HepG2 (cell line): ENCODE measurements around the gene SCAND1. TPM values are rescaled to one million over a fixed set of nuclear protein-coding genes. Genes with fewer than 3 reads are reported as not detected.
A peak's percentile ranks its signal among the peaks of the same experiment; 100 is the strongest.

Experiments used
- BATF2 ChIP-seq: sonication (generic); formaldehyde crosslinking; IDR thresholded peaks from 2 replicates; pipeline ENCODE4 v1.8.0; 2022; ENCODE audit warnings: mild to moderate bottlenecking, missing genetic modification reagents, moderate library complexity
- CC2D1A ChIP-seq: sonication (generic); formaldehyde crosslinking; IDR thresholded peaks from 2 replicates; pipeline ENCODE4 v1.8.1; 2023; ENCODE audit warnings: mild to moderate bottlenecking, missing genetic modification reagents
- GABPA ChIP-seq, 2 experiments: IDR thresholded peaks; 2 replicates each; pipeline ENCODE4 v1.6.1; 2011 to 2016; ENCODE audit warnings: low read depth in 2 of 2, low read length in 1 of 2, missing biosample characterization in 1 of 2, missing genetic modification characterization in 1 of 2
- KAT8 ChIP-seq: IDR thresholded peaks from 2 replicates; pipeline ENCODE4 v1.6.1; 2016; ENCODE audit warnings: missing genetic modification reagents, missing compliant biosample characterization
- NCOR1 ChIP-seq: fragments of 200-600 bp; sonication (generic); IDR thresholded peaks from 2 replicates; pipeline ENCODE4 v1.7.0; 2017; ENCODE audit warnings: antibody characterized with exemption, low read length, borderline replicate concordance
- PAX8 ChIP-seq: sonication (generic); formaldehyde crosslinking; IDR thresholded peaks from 2 replicates; pipeline ENCODE4 v1.8.0; 2022; ENCODE audit warnings: mild to moderate bottlenecking, missing genetic modification reagents, borderline replicate concordance
- PRPF4 ChIP-seq: fragments of 200-400 bp; formaldehyde crosslinking; IDR thresholded peaks from 2 replicates; pipeline ENCODE4 v1.6.1; 2016; ENCODE audit warnings: low read length, low read depth; ENCODE audit not compliant: poor library complexity, severe bottlenecking
- SALL1 ChIP-seq: sonication (generic); formaldehyde crosslinking; IDR thresholded peaks from 2 replicates; pipeline ENCODE4 v1.8.0; 2022; ENCODE audit warnings: mild to moderate bottlenecking, missing genetic modification reagents
- SKIL ChIP-seq: sonication (generic); formaldehyde crosslinking; IDR thresholded peaks from 2 replicates; pipeline ENCODE4 v1.8.0; 2022; ENCODE audit warnings: missing genetic modification reagents, mild to moderate bottlenecking, moderate library complexity, borderline replicate concordance
- SOX13 ChIP-seq, 3 experiments: fragments of 450-650 bp in 1 of 3; sonication (generic) in 1 of 3; formaldehyde crosslinking in 1 of 3; IDR thresholded peaks in 2 of 3; conservative IDR thresholded peaks in 1 of 3; 2 replicates each; pipeline versions ENCODE4 v1.5.0 to v1.6.1; 2016 to 2020; ENCODE audit warnings: antibody characterized with exemption in 1 of 3, mild to moderate bottlenecking in 1 of 3, missing compliant biosample characterization in 1 of 3, missing genetic modification reagents in 1 of 3, moderate library complexity in 1 of 3
- TARDBP ChIP-seq: sonication (generic); formaldehyde crosslinking; IDR thresholded peaks from 2 replicates; pipeline ENCODE4 v1.8.0; 2022; ENCODE audit warnings: mild to moderate bottlenecking, missing genetic modification reagents
- TEAD3 ChIP-seq: optimal IDR thresholded peaks from 2 replicates; pipeline ENCODE3; 2016; ENCODE audit warnings: borderline replicate concordance
- ZNF142 ChIP-seq: sonication (generic); formaldehyde crosslinking; IDR thresholded peaks from 2 replicates; pipeline ENCODE4 v1.4.0; 2020; ENCODE audit warnings: missing genetic modification reagents
- ZNF343 ChIP-seq: sonication (generic); formaldehyde crosslinking; IDR thresholded peaks from 2 replicates; pipeline ENCODE4 v1.4.0; 2020; ENCODE audit warnings: mild to moderate bottlenecking, missing genetic modification reagents
- ZNF678 ChIP-seq: sonication (generic); formaldehyde crosslinking; IDR thresholded peaks from 2 replicates; pipeline ENCODE4 v1.4.0; 2020; ENCODE audit warnings: mild to moderate bottlenecking, missing genetic modification reagents
- polyA plus RNA-seq, 8 experiments: library from polyadenylated mRNA; depleted of rRNA in 3 of 8; stranded (reverse) in 7 of 8; unstranded in 1 of 8; fragments of >200 nt; fragmentation: Illumina TruSeq in 4 of 8; extraction: Trizol in 4 of 8; gene quantifications; 2 replicates each; pipeline versions ENCODE4 v1.2.1 to v1.2.3, GENCODE V29; 2011 to 2016; ENCODE audit warnings: low read depth in 4 of 8, missing spikeins in 1 of 8, mixed read lengths in 1 of 8; ENCODE audit not compliant: insufficient read depth in 1 of 8
- total RNA-seq, 5 experiments: library from RNA; depleted of rRNA; stranded (reverse); fragments of >200 nt; fragmentation: Illumina TruSeq; extraction: Trizol; gene quantifications; 2 replicates each; pipeline ENCODE4 v1.2.3, GENCODE V29; 2016; ENCODE audit warnings: low read depth in 1 of 5

SCAND1 gene
- total and polyA plus RNA-seq, 2 of the 13 experiments (the other 11 are each of a cell fraction or from before 2014, with no cell fraction given) = 19.3 to 109 TPM

GRCh38 chr20:35947489-35947888, 6.8 kb downstream of the SCAND1 start (continued):
- no peak for TF ChIP-seq PRPF4
- no peak for TF ChIP-seq ZNF343 (CRISPR knock-in tag)
- TF ChIP-seq ZNF678 (CRISPR knock-in tag) = no peak
- no peak for TF ChIP-seq KAT8
- no peak for TF ChIP-seq SKIL (CRISPR knock-in tag)
- no peak for TF ChIP-seq BATF2 (CRISPR knock-in tag)
- no peak for TF ChIP-seq ZNF142 (CRISPR knock-in tag)
- no peak for TF ChIP-seq NCOR1
- no peak for TF ChIP-seq CC2D1A (CRISPR knock-in tag)
- TF ChIP-seq TEAD3 (CRISPR knock-in tag) = peak; percentile 8
- no peak for TF ChIP-seq PAX8
- TF ChIP-seq GABPA (IDR thresholded peaks at IDR 0.05; ENCODE audit: low read depth, low read length) = no peak
- TF ChIP-seq GABPA (CRISPR knock-in tag; IDR thresholded peaks at IDR 0.05; ENCODE audit: low read depth) = no peak
- TF ChIP-seq SOX13 (IDR thresholded peaks at IDR 0.05) = no peak
- TF ChIP-seq SOX13 (CRISPR knock-in tag; conservative IDR thresholded peaks at IDR 0.05 in 1 of 2, IDR thresholded peaks at IDR 0.05 in 1 of 2) = no peak
- TF ChIP-seq TARDBP (CRISPR knock-in tag) = peak; percentile 36; the same call in 1 of the 2 replicates
- TF ChIP-seq SALL1 (CRISPR knock-in tag) = 0 out of 2 replicates have a peak, but pooled peaks have one; percentile 37
- TF ChIP-seq, all 625 proteins: peak for 33
